ENCODE data around the gene PHOX2B. TPM values are rescaled to one million over a fixed set of nuclear protein-coding genes. Genes with fewer than 3 reads are reported as not detected.
"Not testable (repeated sequence)": the region's sequence is repeated elsewhere in the genome, so short reads cannot be mapped to it uniquely, and the experiment has no call there.

Gene PHOX2B
- total RNA-seq, 1 donor from 2014 or later = not detected

DNA sequence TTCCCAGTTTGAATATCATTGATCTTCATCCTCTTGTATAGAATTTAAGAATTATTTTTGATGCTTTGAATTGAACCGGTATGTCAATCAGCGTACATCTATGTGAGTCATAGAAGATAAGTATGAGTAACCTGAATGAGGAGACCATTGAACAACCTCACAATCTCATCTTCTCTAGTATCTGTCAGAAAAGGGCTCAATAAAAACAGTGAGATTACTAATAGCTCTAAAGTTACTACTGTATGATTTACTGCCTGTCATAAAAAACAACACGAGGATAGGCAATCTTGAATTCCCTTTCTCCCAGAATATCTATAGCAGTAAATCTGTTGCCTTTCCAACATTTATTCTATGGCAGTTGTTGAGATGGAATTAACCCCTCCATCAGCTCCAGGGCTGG, 36.1 kb downstream of the PHOX2B start:
- no peak for DNase-seq (ENCODE audit: low spot score)

- DNase-seq (ENCODE audit: low spot score) = not testable (repeated sequence)
These were observed 36.9 kb downstream of the PHOX2B start for GRCh38 chr4:41711654-41712053.

GRCh38 chr4:41709844-41710481, 38.6 kb downstream of the PHOX2B start:
- DNase-seq (ENCODE audit: low spot score) = no peak

GRCh38 chr4:41703785-41704184, 44.7 kb downstream of the PHOX2B start:
- no peak for DNase-seq (ENCODE audit: low spot score)

- no peak for DNase-seq (ENCODE audit: low spot score)
These were observed 45.8 kb downstream of the PHOX2B start for GRCh38 chr4:41702770-41703169.

- no peak for DNase-seq (ENCODE audit: low spot score)
These were observed 46.5 kb downstream of the PHOX2B start for GRCh38 chr4:41701983-41702382.

GRCh38 chr4:41696763-41697162, 51.8 kb downstream of the PHOX2B start:
- no peak for DNase-seq (ENCODE audit: low spot score)

DNA sequence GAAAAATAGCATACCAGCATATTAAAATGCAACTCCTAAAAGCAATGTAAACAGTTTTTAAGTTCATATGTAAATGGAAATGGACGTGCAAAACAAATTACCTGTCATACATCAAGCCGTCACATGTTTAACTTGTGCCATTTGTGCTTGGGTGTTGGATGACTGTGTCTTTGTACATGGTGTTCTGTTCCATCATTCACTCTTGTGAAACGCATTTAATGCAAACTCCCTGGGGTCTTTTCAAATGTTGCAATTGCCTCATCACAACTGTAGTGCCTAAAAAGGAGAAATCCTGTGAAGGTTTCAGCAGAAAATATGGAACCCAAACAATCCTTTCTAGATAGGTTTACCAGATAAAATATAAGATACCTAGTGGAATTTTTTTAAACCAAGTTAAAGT, 52.4 kb downstream of the PHOX2B start:
- no peak for DNase-seq (ENCODE audit: low spot score)

Other genes with a start within 250 kb of the PHOX2B start
- 113 TPM for gene LIMCH1, start 210.6 kb downstream of the PHOX2B start, total RNA-seq
- 49.7 TPM for gene TMEM33, start 186.7 kb upstream of the PHOX2B start, total RNA-seq
- 0.35 TPM for gene DCAF4L1, start 233.0 kb upstream of the PHOX2B start, total RNA-seq
- gene SLC30A9, start 241.8 kb upstream of the PHOX2B start, total RNA-seq = 31.5 TPM